Bone marrow (tissue), 2 donors: ENCODE data around the gene SLC47A2.
"Not testable (repeated sequence)": the region's sequence is repeated elsewhere in the genome, so short reads cannot be mapped to it uniquely, and the experiment has no call there.

Source experiments
- DNase-seq, 2 donors: peaks; one replicate each; lab custom pipeline; 2025; lab: John Stamatoyannopoulos, UW

Gene SLC47A2

DNA sequence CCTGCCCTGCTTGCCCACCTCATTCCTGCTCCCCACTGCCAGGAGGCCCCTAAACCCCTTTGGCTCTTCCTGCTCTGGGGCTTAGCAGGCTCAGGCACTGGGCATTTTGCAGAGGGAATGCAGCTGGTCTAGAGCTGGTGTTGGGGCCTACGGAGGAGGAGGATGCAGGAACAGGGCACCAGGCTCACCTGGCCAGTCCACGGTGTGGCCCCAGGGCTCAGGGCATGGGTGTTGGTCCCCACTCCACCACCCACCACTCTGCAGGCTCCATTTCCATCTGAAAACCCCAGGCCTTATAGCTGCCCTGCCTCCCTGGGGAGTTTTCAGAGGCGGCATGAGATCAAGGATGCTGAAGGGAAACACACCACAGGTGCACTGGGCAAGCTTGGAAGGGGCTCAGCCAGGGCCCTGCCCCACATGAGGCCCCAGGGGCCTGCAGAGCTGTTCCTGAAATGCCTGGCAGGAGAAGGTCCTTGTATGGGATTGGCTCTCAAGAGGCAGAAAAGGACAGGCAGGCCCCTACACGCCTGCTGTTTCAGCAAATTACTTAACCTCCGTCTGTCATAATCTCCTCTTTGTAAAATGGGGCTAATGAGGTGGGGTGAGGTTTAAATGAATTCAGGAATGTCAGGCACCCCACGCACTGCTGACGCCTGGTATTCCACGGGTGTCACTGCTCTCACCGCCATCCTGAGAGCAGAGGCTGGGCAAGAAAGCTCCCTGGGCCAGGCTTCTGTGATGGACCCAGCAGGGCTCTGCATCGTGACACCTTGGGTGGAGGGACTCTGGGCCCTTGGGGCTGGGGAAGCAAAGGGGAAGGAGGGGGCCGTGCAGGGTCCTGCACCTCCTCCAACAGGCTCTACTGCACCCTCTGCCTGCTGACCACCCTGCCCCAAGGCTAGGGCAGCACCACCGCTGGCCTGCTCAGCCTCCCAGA is 9.3 kb downstream of the SLC47A2 start:
- DNase-seq, result no peak

DNA sequence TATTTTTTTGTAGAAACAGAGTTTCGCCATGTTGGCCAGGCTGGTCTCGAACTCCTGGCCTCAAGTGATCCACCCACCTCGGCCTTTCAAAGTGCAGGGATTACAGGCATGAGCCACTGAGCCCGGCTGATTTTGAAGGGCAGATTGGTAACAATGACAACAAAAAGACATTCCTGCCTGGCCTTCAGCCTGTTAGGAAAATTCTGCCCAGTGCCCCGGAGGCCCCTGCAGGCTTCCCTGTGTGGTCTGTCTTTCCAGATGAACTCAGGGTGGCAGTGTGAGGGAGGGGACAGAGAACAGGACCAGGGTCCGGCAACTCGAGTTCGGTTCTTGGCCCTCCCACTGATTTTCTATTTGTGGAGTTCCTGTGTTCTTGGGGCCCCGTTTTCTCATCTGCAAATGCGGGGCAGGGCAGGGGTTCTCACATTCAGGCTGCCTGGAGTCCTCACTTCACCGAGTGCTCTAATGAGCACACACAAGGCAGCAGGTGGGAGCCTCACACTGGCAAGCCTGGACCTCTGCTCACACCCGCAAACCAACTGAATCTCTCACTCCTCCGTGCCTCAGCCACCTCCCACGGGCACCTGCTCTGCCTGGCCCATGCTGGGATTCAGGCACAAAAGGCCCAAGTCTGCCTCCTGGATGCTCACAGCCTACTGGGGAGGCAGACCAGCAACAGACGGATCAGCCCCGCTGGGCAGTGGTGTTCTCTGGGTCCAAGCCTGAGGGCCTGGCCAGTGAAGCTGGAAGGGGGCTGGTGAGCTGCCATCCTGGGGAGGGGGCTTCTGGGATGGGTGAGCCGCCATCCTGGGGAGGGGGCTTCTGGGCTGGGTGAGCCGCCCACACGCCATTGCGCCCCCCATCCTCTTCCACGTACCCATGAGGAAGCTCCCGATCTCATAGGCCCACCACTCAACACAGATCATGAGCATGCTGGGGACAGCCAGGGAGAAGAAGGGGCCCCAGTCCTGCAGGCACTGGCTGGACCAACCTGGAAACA is 10.3 kb downstream of the SLC47A2 start:
- no peak for DNase-seq

DNA sequence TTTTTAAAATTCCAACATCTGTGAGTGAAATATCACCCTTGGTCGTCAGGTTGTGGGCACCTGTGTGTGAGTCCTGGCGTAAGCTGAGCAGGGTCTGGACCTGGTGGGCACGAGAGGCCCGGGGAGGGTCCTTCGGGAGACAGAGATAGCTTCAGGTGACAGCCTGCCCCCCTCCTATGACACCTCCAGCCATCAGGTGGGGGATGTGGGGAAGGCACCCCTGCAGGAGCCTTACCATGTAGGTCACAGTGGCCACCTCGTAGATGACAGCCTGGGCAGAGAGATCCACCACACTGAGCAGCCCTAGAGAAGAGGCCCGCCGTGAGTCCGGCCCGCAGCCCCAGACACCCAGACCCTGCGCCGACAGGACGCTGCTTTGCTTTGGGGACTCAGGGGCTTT is 11.2 kb downstream of the SLC47A2 start:
- no peak for DNase-seq

DNA sequence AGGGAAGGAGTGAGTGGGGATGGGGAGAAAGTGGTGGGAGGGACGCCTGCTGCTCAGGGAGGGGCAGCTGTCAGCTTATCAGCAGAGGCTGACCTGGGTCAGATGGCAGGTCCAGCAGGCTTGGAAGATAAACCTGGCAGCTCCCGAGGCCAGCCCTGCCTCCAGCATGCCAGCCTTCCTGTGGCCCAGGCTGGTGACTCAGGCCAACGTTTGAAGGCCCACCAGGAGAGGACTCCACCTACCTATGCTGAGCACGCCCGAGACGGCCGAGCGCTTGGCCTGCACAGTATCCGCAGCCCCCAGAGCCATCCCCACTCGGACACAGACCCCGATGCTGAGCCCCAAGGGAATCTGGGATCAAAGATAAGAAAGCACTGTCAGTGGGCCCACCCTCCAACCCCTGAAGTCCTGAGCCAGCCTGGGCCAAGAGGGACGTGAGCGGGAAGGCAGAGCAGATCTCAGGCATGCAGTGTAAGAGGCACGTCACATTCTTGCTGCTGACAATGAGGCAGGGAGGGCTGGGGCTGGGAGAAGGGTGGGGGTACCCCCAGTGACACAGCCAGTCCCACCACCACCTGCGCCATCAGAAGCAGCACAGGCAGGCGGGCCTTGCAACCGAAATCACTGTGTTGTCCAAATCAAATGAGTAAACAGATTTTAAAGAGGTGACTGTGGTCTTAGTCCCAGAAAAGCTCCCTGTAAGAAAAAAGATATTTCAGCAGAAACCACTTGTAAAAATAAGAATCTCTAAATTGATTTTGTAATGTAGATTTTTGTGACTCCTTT is 12.4 kb downstream of the SLC47A2 start:
- no peak for DNase-seq

DNA sequence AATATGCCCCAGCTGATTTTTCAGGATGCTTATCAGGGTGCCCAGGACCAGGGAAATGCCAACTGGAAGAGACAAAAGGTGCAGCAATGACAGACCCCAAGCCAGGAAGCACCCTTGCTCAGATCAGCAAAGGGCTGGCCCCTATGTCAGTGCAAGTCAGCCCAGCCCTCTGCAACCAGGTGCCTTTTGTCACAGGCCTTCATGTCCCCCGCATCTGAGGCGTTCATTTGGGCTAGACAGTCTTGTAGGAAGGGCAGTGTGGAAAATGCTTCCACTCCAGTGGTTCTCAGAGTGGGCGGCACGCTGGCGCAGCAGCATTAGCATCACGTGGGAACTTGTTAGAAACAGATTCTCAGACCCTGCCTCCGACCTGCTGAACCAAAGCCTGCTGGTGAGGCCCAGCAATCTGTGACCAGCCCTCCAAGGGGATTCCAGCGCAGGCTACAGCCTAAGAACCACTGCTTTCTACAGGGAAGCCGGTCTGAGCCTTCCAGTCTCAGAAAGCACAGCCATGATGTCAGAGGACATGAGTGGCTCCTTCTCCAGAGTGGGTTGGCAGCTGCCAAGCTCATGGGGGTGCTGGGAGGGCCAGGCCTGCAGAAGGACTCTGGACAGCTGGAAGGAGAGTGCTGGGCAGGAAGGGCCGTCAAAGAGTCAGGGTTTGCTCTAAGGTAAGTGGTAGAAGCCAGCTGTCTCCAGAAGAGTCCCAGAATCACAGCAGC is 13.1 kb downstream of the SLC47A2 start:
- DNase-seq, result no peak

DNA sequence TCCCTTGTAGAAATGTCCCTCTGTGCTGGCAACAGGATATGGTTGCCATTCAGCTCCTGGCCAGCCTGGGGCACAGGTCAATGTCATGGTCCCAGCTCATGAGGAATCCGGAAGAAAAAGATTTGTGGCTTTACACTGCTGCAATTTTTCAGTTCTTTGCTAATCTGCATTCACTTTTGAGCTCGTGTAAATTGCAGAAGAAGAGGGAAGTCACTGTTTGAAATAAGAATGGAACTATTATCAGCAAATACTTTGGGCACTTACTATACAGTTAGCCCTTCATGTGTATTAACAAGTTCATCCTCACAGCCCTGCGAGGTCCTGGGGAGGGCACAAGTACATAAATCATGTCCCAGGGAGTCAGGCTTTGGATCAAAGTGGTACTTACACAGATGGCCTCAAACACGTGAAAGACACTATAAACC is 14.2 kb downstream of the SLC47A2 start:
- DNase-seq, result no peak

DNA sequence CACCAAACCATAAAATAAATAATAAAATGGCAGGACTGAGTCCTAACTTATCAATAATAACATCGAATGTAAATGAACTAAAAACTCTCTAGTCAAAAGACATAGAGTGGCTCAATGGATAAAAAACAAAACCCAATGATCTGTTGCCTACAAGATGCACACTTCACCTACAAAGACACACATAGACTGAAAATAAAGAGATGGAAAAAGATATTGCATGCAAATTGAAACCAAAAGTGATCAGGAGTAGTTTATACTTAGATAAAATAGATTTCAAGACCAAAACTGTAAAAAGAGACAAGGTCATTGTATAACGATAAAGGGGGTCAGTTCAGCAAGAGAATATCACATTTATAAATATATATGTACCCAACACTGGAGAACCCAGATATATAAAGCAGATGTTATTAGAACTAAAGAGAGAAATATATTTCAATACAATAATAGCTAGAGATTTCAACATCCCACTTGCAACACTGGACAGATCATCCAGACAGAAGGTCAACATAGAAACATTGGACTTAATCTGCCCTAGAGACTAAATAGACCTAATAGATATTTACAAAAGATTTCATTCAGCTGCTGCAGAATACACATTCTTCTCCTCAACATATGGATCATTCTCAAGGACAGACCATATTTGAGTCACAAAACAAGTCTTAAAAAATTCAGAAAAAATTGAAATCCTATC is 29.8 kb downstream of the SLC47A2 start:
- no peak for DNase-seq

DNA sequence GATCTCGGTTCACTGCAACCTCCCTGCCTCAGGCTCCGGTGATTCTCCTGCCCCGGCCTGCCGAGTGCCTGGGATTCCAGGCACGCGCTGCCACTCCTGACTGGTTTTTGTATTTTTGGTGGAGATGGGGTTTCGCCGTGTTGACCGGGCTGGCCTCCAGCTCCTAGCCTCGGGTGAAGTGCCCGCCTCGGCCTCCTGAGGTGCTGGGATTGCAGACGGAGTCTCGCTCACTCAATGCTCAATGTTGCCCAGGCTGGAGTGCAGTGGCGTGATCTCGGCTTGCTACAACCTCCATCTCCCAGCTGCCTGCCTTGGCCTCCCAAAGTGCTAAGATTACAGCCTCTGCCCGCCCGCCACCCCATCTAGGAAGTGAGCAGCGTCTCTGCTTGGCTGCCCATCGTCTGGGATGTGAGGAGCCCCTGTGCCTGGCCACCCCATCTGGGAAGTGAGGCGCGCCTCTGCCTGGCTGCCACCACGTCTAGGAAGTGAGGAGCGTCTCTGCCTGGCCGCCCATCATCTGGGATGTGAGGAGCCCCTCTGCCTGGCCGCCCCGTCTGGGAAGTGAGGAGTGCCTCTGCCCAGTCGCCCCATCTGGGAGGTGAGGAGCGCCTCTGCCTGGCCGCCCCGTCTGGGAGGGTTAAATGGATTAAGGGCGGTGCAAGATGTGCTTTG is 31.3 kb downstream of the SLC47A2 start:
- DNase-seq, result not testable (repeated sequence)

DNA sequence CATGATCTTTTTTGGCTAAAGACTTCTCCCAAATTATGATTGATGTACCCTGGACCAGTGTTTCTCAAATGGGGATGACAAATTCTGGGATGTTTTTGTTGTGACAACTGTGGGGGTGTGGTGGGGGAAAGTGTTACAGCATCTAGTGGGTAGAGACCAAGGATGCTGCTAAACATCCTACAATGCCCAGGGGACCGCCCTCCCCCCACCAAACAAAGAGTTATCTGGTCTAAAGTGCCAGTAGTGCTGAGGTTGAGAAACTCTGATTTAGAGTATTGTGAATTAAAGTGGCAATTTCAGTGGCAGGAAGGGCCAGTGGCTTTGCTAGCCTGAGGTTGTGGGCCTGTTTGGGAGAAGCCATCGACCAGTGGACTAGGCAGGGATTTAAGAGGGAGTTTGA is 33.3 kb downstream of the SLC47A2 start:
- no peak for DNase-seq

DNA sequence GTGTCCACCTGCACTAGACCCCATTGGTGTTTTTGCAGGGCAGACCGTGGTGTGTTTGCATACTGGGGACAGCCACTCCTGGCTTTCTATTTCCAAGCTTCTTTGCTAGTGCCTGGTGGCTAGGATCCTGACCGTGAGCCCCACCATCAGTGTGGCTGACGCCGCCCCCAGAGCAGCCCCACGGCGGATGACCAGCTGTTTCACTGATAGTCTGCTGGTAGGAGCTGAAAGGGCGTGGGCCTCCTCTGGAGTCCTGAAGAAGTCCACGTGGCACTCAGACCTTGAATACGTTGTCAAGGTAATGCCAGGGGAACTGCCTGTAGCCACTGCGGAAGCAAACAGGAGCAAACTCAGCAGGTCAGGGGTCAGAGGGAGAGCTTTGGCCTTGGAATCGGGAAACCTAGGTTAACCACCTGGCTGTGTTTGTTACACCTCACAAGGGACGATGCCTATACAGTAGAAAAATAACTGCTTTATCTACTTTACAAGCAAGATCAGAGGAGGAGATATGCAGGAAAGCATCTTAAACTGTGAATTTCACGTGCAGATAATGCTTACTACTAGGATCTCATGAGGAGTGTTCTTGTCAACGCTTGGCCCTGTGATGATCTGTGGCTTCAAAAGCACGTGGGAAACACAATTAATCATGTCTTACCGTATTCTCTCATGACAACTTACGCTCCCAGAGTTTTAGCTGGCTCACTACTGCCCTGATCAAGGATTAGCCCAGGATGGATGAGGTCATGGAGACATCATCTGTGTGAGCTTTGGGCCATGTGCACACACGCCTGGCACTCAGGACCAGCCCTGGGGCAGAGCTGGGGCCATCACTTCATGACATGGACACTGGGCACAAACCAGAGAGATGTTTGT is 37.6 kb downstream of the SLC47A2 start:
- no peak for DNase-seq

DNA sequence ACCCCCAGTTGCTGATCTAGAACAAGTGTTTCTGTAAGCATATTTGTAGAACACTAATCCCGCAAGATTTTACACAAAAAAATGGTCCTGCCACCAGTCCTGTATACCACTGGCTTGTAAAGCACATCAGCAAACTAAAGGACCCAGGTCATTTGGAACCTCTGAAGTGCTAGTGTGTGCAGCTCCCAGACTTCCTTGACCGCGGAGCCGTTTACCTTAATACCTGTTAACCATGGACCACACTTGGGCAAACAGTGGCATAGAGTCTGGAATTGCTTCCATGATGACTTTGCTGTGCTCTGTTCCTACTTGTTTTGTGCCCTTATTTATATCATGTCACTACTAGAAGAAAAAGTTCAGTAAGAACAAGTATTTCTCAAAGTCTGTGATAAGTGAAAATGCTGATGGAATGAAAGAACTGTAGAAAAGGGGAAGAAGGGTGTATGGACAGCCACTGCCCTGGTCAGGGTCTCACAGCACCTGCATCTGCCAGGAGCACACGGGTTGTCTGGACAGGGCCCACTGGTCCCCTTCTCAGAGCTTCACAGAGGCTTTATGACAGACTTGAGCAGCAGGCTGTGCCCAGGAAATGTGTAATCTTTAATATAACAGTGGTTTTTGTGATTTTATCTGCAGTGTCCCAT is 38.5 kb downstream of the SLC47A2 start:
- DNase-seq, result no peak

DNA sequence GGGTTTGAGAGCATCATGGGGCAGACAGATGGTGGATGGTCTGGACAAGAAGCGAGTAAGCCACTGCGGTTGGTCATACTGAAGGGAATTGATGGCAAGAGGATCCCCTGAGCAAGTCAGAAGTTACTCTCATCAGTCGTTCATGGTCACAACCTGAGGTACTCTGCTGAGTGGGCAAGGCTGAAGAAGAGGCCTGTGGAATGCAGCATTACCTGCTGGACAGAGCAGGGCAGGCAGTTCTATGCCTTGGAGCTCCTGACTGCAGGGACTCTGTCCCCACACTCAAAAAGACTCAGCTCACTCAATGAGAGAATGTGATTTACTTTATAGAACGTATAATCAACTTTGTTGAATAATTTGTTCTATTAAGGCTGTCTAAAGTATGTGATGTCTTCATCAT is 39.5 kb downstream of the SLC47A2 start:
- no peak for DNase-seq

DNA sequence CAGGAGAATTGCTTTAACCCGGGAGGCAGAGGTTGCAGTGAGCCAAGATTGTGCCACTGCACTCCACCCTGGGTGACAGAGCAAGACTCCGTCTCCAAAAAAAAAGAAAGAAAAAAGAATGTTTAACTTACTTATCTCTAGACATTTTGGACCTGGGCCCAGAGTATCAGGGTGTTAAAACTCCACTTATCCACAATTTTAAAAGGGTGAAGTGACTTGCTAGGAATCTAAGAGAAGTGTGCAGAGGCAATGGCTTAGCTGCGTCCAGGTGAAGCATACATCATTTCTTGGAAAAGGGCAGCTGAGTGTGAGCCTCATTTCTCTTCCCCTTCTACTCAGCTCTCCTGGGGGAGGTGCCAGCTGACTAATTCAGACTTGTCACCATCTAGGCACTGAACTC is 42.8 kb downstream of the SLC47A2 start:
- no peak for DNase-seq

DNA sequence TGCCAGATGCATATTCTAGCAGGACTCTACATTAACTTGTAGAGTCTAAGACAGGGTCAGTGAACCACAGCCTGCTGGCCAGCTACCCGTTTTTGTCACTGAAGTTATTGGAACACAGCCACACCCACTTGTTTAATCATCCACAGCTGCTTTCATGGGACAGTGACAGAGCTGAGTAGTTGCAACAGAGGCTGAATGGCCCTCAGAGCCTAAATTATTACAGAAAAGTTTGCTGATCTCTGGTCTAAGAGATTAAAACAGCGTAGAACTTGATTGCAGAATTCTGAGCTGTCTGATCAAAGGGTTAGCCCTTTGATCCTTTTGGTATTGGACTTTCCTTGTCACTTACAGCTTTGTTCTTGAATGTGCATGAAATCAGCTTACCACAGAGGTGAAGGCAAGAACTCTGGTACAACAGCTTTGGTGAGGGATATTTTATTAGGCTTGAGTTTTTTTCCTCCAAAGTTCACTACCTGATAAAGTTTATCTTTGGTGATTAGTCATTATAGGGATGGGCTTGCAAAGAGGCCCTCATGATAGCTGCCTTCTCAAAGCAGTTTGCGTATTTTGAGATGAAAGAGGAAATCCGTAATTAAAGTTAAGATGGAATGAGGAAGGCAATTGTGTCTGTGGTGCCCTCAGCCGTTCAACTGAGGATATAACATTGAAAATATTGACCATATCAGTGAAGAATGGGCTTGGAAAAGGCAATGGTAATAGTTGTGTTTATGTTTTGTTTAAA is 44.2 kb downstream of the SLC47A2 start:
- no peak for DNase-seq

DNA sequence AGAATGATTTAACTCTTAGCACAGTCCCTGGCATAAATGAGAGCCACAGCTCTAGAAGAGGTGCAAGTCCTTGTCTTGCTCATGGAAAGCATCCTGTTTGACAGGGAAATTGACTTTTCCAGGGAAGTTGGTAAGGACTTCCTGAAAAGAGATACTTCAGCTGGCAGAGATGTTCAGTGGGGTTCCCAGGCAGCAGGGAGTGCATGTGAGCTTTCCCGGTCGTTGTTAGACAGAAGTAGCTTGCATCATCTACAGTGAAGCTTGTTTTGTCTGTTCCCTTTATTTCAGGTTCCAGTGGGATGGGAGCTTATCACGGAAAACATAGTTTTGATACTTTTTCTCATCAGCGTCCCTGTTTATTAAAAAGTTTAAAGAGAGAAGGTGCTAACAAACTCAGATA is 45.0 kb downstream of the SLC47A2 start:
- no peak for DNase-seq

DNA sequence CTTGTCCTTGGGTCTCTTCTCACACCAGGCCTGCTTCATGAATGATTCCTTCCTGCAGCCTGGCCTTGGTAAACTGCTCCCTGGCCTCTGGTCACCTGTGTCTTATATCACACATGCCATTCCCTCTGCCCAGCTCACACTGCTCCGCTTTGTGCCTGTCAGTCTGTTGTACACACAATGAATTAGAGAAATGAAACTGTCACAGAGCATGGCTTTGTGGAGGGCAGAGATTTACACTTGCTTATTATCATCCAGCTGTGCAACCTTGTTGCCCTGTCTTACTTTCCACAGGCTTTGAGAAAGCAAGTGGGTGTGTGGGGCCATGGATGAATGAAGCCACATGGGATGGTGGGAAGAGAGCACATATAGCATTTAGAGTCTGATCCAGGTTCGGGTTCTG is 45.5 kb downstream of the SLC47A2 start:
- no peak for DNase-seq

DNA sequence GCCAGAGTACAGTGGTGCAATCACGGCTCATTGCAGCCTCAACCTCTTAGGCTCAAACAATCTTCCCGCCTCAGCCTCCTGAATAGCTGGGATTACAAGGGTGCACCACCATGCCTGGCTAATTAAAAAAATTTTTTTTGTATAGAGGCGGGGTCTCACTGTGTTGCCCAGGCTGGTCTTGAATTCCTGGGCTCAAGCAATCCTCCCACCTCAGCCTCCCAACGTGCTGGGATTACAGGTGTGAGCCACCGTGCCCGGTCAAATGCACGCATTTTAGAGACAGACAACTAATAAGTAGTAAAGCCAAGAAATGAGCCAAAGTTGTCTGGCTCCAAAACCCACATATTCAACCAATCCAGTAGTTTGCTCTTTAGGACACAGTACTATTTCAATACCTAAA is 46.7 kb downstream of the SLC47A2 start:
- not testable (repeated sequence) for DNase-seq

DNA sequence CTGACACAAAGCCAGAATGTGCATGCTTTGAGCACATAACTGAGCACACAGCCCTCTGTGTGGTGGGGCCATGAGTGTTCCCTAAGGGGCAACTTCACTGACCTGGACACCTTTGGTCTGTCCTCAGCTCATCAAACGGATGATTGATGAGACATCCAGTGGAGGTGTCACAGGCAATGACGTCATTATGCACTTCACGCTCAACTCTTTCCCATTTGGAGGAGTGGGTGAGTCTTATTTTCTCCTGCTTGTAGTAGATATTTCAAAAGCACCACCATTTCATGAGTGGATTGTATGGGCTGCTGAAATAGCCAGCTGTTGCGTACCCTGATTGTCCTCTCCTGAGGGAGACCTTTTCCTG is 51.6 kb downstream of the SLC47A2 start:
- DNase-seq, result no peak
